Uterus (tissue), 2 donors: Measurements from ENCODE around the gene ST8SIA2.

Source experiments
- CTCF ChIP-seq, 4 experiments: fragments of 200-600 bp in 2 of 4; fragments of 450-650 bp in 2 of 4; sonication (generic) in 2 of 4; IDR thresholded peaks; one replicate each; pipeline ENCODE4 v1.5.1; 2016 to 2019; ENCODE audit warnings: antibody characterized with exemption in 4 of 4, mild to moderate bottlenecking in 2 of 4, moderate library complexity in 1 of 4
- POLR2A ChIP-seq, 2 donors: fragments of 450-650 bp; IDR thresholded peaks; one replicate each; pipeline ENCODE4 v1.6.1; 2016; ENCODE audit warnings: antibody characterized with exemption in 2 of 2, mild to moderate bottlenecking in 1 of 2, moderate library complexity in 1 of 2

- no peak for TF ChIP-seq CTCF (IDR thresholded peaks at IDR 0.05)
- no peak for TF ChIP-seq POLR2A (IDR thresholded peaks at IDR 0.05)
Measured at GRCh38 chr15:92429378-92430068, 35.8 kb downstream of the ST8SIA2 start.
